Endothelial cell (in vitro differentiated cells): Measurements from ENCODE around the gene HERC2. TPM values are rescaled to one million over a fixed set of nuclear protein-coding genes. Genes with fewer than 3 reads are reported as not detected.
"Not testable (repeated sequence)": the region's sequence is repeated elsewhere in the genome, so short reads cannot be mapped to it uniquely, and the experiment has no call there.

Experiments
- DNase-seq: peaks from one replicate; pipeline ENCODE4 v3.0.0; 2021; ENCODE audit warnings: low spot score
- H3K27ac Mint-ChIP-seq: one replicate; pipeline ENCODE4 v1.8.0; 2021; ENCODE audit warnings: mixed read lengths, inconsistent platforms; ENCODE audit not compliant: unreplicated experiment
- H3K27me3 Mint-ChIP-seq: one replicate; pipeline ENCODE4 v1.8.0; 2021; ENCODE audit warnings: mild to moderate bottlenecking, moderate library complexity, mixed read lengths, inconsistent platforms; ENCODE audit not compliant: unreplicated experiment
- H3K36me3 Mint-ChIP-seq: one replicate; pipeline ENCODE4 v1.8.0; 2021; ENCODE audit warnings: mild to moderate bottlenecking, low read depth, mixed read lengths, inconsistent platforms; ENCODE audit not compliant: unreplicated experiment
- H3K4me1 Mint-ChIP-seq: one replicate; pipeline ENCODE4 v1.8.0; 2021; ENCODE audit warnings: mild to moderate bottlenecking, mixed read lengths, inconsistent platforms; ENCODE audit not compliant: unreplicated experiment
- H3K4me3 Mint-ChIP-seq: one replicate; pipeline ENCODE4 v1.8.0; 2021; ENCODE audit warnings: mild to moderate bottlenecking, mixed read lengths, inconsistent platforms; ENCODE audit not compliant: unreplicated experiment
- H3K9me3 Mint-ChIP-seq: one replicate; pipeline ENCODE4 v1.8.0; 2021; ENCODE audit warnings: mixed read lengths, inconsistent platforms; ENCODE audit not compliant: unreplicated experiment
- total RNA-seq: library from RNA; stranded (reverse); fragmentation: NEBNext Ultra II Directional; extraction: Animal tissue kit (Norgen Biotek cat#: 25700); gene quantifications from one replicate; pipeline ENCODE4 v1.2.1, GENCODE V29; 2021; ENCODE audit not compliant: unreplicated experiment
- TF ChIP-seq, protein P1 (sequence below): fragments of 200-600 bp; sonication (generic); IDR thresholded peaks from one replicate; pipeline ENCODE4 v1.5.0; 2021; ENCODE audit warnings: antibody characterized with exemption; ENCODE audit not compliant: unreplicated experiment

HERC2 gene
- total RNA-seq, 1 donor from 2014 or later = 84.6 TPM

GRCh38 chr15:28154283-28154682 is 167.7 kb downstream of the HERC2 start:
- TF ChIP-seq, protein P1, sequence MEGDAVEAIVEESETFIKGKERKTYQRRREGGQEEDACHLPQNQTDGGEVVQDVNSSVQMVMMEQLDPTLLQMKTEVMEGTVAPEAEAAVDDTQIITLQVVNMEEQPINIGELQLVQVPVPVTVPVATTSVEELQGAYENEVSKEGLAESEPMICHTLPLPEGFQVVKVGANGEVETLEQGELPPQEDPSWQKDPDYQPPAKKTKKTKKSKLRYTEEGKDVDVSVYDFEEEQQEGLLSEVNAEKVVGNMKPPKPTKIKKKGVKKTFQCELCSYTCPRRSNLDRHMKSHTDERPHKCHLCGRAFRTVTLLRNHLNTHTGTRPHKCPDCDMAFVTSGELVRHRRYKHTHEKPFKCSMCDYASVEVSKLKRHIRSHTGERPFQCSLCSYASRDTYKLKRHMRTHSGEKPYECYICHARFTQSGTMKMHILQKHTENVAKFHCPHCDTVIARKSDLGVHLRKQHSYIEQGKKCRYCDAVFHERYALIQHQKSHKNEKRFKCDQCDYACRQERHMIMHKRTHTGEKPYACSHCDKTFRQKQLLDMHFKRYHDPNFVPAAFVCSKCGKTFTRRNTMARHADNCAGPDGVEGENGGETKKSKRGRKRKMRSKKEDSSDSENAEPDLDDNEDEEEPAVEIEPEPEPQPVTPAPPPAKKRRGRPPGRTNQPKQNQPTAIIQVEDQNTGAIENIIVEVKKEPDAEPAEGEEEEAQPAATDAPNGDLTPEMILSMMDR = no peak
- Mint-ChIP-seq H3K4me3 (no peak overlapping the region), H3K36me3 (peaks cover 26% of the 10 kb centered on the region), H3K4me1 (no peaks in the 10 kb centered on the region), H3K27me3 (peaks cover 2% of the 10 kb centered on the region), H3K9me3 (no peaks in the 10 kb centered on the region), H3K27ac (no peak overlapping the region)
- no peak for DNase-seq

- no peak for DNase-seq
- Mint-ChIP-seq H3K4me3 (no peak overlapping the region), H3K27ac (no peak overlapping the region), H3K9me3 (no peaks in the 10 kb centered on the region), H3K27me3 (peaks cover 2% of the 10 kb centered on the region), H3K4me1 (no peaks in the 10 kb centered on the region), H3K36me3 (peaks cover 23% of the 10 kb centered on the region)
- TF ChIP-seq, protein P1 = no peak
These were observed 168.4 kb downstream of the HERC2 start for GRCh38 chr15:28153492-28154119.

DNA sequence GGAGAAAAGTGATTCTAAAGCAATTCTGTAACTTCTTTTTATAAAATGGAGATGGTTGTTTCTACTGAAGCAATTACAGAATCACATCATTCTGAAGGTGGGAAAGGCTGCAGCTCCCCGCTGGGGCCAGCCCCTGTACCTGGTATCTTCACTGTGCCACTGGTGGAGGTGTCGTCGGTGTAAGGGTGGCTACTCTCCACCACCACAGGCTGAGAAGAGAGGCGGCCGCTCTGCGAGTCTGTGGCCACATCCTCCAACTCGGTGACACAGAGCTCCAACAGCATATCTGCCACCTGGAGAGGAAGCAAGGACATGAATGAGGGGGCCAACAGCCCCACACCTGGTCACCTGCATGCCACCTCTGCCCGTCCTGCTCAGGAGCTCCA is 169.4 kb downstream of the HERC2 start:
- not testable (repeated sequence) for H3K4me1 Mint-ChIP-seq, H3K9me3 Mint-ChIP-seq, H3K27me3 Mint-ChIP-seq, H3K27ac Mint-ChIP-seq, H3K4me3 Mint-ChIP-seq, DNase-seq
- H3K36me3 Mint-ChIP-seq = peaks cover 16% of the 10 kb centered on the region

DNA sequence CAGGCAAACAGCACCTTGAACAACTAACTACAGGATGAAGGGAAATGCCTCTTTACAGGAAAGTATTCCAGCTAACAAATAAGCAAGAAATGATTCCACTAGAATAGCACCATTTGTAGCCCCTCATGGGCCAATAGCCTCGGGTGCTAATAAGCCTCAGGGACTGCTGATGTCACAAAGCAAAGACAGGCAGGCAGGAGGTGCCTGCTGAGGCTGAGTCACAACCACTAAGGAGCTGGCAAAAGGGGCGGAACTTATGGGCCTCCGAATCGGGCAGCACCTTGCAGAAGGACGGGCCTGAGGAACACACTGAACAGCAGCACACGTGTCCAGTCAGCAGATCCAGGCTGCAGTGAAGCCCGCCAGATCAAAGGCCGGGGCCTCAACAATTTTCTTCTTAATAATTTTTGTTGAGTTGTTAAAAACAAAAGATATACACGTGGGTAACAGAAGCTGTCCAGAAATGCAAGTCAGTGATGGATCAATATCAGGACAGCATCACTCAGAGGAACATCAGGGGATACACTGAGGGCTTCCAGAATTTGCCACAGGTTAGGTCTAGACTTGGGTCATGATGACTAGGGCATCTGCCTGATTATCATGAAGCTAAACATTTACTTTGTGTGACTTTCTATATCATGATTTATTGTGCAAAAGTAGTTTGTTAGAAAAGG is 170.0 kb downstream of the HERC2 start:
- H3K36me3 Mint-ChIP-seq = peaks cover 16% of the 10 kb centered on the region
- not testable (repeated sequence) for H3K27ac Mint-ChIP-seq

DNA sequence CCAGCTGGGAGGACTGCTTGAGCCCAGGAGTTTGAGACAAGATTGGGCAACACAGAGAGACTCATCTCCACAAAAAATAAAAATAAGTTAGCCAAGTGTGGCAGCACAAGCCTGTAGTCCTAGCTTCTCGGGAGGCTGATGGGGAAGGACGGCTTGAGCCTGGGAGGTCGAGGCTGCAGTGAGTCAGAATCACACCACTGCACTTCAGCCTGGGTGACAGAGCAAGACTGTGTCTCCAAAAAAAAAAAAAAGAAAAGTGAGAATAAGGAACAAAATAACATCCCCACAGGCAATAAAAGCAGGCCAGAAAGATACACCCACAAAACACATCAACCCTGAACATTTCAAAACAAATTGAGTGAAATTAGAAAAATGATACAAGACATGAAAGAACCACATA is 174.2 kb downstream of the HERC2 start:
- no peak for DNase-seq
- no peaks in the 10 kb centered on the region for H3K9me3 Mint-ChIP-seq
- H3K4me3 Mint-ChIP-seq = no peak overlapping the region
- no peak overlapping the region for H3K27ac Mint-ChIP-seq
- H3K36me3 Mint-ChIP-seq = peaks cover 43% of the 10 kb centered on the region
- no peaks in the 10 kb centered on the region for H3K4me1 Mint-ChIP-seq
- peaks cover 2% of the 10 kb centered on the region for H3K27me3 Mint-ChIP-seq
- TF ChIP-seq, protein P1 = no peak

More for the DNA sequence above, 170.0 kb downstream of the HERC2 start:
- not testable (repeated sequence) for DNase-seq, H3K4me3 Mint-ChIP-seq, H3K9me3 Mint-ChIP-seq, H3K27me3 Mint-ChIP-seq, H3K4me1 Mint-ChIP-seq

GRCh38 chr15:28145419-28145818 is 176.6 kb downstream of the HERC2 start:
- DNase-seq, H3K27ac Mint-ChIP-seq, H3K4me1 Mint-ChIP-seq, H3K27me3 Mint-ChIP-seq, H3K4me3 Mint-ChIP-seq, H3K9me3 Mint-ChIP-seq: not testable (repeated sequence)
- peaks cover 47% of the 10 kb centered on the region for H3K36me3 Mint-ChIP-seq
